Ascending aorta (tissue), 2 donors: ENCODE data around the gene HIPK2. TPM values are rescaled to one million over a fixed set of nuclear protein-coding genes. Genes with fewer than 3 reads are reported as not detected.

Source experiments
- DNase-seq, 2 donors: peaks; one replicate each; pipeline ENCODE4 v3.0.0-alpha.2; 2019; ENCODE audit warnings: low spot score in 2 of 2
- H3K27ac ChIP-seq, 2 donors: fragments of 200-600 bp; sonication (generic); one replicate each; pipeline ENCODE4 v1.5.1; 2016 to 2017; ENCODE audit warnings: mild to moderate bottlenecking in 1 of 2
- H3K27me3 ChIP-seq: fragments of 200-600 bp; sonication (generic); one replicate; pipeline ENCODE4 v1.5.1; 2017
- H3K36me3 ChIP-seq, 2 donors: fragments of 200-600 bp; sonication (generic); one replicate each; pipeline ENCODE4 v1.5.1; 2016
- H3K4me1 ChIP-seq, 2 donors: fragments of 200-600 bp; sonication (generic); one replicate each; pipeline ENCODE4 v1.5.1; 2016 to 2017; ENCODE audit warnings: mild to moderate bottlenecking in 1 of 2
- H3K4me3 ChIP-seq, 2 donors: fragments of 200-600 bp; sonication (generic); one replicate each; pipeline ENCODE4 v1.5.1; 2016 to 2017; ENCODE audit warnings: mild to moderate bottlenecking in 1 of 2
- H3K9me3 ChIP-seq, 2 donors: fragments of 200-600 bp; sonication (generic); one replicate each; pipeline ENCODE4 v1.5.1; 2016
- intact Hi-C: fragments of 100-400 bp; cut with DNase I; formaldehyde crosslinking; loops from one replicate; pipeline ENCODE4 v1.15.1; 2023
- total RNA-seq: library from RNA; depleted of rRNA; stranded (reverse); fragments of >200 nt; gene quantifications from one replicate; pipeline ENCODE4 v1.1.0, GENCODE V29; 2016
- TF ChIP-seq, protein P1 (sequence below), 3 experiments: fragments of 200-600 bp in 2 of 3; fragments of 450-650 bp in 1 of 3; sonication (generic) in 2 of 3; IDR thresholded peaks; one replicate each; pipeline ENCODE4 v1.5.1; 2016 to 2019; ENCODE audit warnings: antibody characterized with exemption in 3 of 3, mild to moderate bottlenecking in 1 of 3, moderate library complexity in 1 of 3

Gene HIPK2
- total RNA-seq, 1 donor from 2014 or later = 53.9 TPM

DNA sequence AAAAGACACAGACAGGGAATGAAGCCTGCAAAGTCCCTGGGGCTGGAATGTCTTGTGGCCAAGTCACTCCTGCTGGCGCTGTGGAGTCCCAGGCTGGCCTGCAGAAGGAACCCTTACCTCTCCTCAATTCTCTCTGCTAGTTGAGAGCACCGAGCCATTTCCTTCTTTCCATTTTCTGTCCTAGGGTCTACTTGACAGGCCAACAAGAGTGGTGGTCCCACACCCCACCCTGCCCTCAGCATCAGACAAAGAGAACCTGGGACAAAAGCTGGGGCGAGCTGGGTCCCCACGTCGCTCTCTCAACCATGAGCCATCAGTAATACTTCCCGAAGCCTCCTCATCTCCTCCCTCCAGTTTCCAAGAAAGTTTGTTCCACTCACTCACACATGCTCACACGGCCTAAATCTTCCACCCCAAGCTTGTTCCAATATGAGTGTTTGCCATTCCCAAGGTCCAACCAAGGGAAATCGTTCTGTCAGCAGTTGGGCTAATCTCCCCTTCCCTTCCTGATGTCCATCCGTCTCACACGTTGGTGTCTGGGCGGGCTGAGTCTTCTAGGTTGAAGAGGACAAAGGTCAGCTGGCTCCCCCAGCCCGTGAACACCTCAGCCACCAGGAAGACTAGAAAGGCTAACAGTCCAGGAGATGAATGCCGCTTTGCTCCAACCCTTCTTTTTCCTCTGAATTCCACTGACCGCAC lies 210.0 kb downstream of the HIPK2 start:
- TF ChIP-seq, protein P1, sequence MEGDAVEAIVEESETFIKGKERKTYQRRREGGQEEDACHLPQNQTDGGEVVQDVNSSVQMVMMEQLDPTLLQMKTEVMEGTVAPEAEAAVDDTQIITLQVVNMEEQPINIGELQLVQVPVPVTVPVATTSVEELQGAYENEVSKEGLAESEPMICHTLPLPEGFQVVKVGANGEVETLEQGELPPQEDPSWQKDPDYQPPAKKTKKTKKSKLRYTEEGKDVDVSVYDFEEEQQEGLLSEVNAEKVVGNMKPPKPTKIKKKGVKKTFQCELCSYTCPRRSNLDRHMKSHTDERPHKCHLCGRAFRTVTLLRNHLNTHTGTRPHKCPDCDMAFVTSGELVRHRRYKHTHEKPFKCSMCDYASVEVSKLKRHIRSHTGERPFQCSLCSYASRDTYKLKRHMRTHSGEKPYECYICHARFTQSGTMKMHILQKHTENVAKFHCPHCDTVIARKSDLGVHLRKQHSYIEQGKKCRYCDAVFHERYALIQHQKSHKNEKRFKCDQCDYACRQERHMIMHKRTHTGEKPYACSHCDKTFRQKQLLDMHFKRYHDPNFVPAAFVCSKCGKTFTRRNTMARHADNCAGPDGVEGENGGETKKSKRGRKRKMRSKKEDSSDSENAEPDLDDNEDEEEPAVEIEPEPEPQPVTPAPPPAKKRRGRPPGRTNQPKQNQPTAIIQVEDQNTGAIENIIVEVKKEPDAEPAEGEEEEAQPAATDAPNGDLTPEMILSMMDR (IDR thresholded peaks at IDR 0.05) = no peak
- H3K27me3 ChIP-seq = no peaks in the 10 kb centered on the region
- no peak overlapping the region for H3K27ac ChIP-seq
- no peaks in the 10 kb centered on the region for H3K4me1 ChIP-seq
- no peak overlapping the region for H3K4me3 ChIP-seq
- intact Hi-C loops = loop anchor here (1.0 kb wide), 1 partner anchor 32 kb away; no protein-coding TSS in a partner anchor
- no peaks in the 10 kb centered on the region for H3K9me3 ChIP-seq
- peaks cover 7 to 27% of the 10 kb centered on the region in 2 donors for H3K36me3 ChIP-seq
- peak in 1 of 2 donors; percentile 58 for DNase-seq

DNA sequence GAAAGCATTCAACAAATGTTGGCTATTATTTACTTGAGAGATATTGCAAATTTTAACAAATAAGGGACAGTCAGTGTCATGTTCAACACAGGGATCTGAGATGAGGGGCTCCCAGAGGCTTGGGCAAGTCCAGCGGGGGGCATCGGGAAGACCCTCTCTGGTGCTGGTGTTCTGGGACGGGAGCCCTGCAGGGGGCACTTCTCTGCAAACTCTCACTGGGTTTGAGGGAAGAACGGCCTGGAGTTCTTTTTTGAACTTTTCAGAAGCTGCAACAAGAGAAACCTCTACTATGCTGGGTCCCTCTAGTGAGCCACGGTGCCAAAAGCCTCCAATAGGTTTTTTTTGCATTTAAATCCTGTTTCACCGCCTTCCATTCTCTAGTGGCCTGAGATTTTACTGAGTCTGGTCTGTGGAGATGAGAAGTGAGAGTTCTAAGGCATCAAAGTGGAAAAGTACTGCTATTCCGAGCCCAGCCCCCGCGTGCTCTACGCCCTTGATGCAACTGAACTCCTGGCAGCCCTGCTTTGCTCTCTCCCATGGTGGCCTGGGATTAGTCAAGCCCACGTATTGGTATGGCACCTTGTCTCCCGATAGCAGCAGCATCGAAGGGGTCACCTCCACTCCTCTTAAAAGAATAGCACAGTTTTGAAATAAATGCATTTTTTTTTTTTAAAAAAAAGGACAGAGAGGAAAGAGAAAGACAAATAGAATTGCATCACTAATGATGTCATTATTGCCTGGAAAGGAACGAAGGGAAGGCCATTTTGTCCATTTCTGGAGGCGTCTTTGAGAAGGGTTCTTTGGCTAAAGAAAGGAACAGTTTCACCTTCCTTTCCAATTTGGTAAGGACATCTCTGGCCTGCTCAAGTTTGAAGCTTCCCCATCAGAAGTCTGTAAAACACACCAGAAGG lies 210.8 kb downstream of the HIPK2 start:
- peak in 1 of 2 donors; percentile 24 for DNase-seq

DNA sequence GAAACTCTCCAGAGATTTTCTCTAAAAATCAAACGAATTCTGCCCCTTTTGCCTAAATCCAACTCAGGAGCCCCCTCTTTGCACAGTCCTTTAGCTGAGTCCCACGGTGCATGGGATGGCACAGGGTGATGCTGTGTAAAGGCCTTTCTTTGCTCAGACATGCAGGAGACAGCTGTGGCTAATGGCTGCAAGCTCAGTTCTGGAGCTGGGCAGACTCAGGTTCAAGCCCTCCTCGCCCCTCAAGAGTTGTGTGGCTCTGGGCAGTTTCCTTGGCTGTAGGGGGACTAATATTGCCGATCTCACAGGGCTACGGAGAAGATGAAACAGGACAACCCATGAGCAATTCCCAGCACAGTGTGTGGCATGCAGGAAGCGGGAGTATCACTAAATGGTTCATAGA lies 211.7 kb downstream of the HIPK2 start:
- Histone ChIP-seq H3K4me3 (no peak overlapping the region), H3K36me3 (peaks cover under 1 to 16% of the 10 kb centered on the region in 2 donors), H3K27me3 (no peaks in the 10 kb centered on the region), H3K9me3 (no peaks in the 10 kb centered on the region), H3K27ac (no peak overlapping the region), H3K4me1 (no peaks in the 10 kb centered on the region)
- DNase-seq = peak in 1 of 2 donors; percentile 46
- intact Hi-C loops = no loop called here
- TF ChIP-seq, protein P1 (IDR thresholded peaks at IDR 0.05) = no peak

More for the DNA sequence above, 210.8 kb downstream of the HIPK2 start:
- intact Hi-C loops = no loop called here
- Histone ChIP-seq H3K4me3 (no peak overlapping the region), H3K36me3 (peaks cover 6 to 21% of the 10 kb centered on the region in 2 donors), H3K4me1 (no peaks in the 10 kb centered on the region), H3K27me3 (no peaks in the 10 kb centered on the region), H3K9me3 (no peaks in the 10 kb centered on the region), H3K27ac (no peak overlapping the region)
- TF ChIP-seq, protein P1 (IDR thresholded peaks at IDR 0.05) = no peak

DNA sequence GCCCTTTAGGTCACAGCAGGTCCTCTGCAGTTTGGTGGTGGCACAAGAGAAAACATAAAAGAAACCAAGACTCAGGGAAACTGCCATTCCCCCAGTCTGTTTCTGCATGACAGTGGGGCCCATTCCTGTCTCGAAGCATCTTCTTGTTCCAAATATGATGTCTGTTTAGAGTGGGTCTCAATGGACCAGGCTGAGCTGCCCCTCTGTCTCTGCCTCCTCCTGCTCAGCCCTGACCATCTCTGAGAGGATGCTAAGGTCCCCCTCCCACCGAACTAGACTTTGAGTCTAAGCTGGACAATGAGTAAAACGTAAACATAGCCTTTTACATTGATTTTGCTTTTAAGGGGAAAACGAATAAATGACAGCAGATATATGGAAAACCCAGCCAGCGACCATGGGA lies 213.9 kb downstream of the HIPK2 start:
- peaks cover 0 to 12% of the 10 kb centered on the region in 2 donors for H3K36me3 ChIP-seq
- TF ChIP-seq, protein P1 (IDR thresholded peaks at IDR 0.05) = no peak
- no peaks in the 10 kb centered on the region for H3K27me3 ChIP-seq
- intact Hi-C loops = no loop called here
- H3K4me1 ChIP-seq = no peaks in the 10 kb centered on the region
- peak in 1 of 2 donors; percentile 24 for DNase-seq
- H3K4me3 ChIP-seq = no peak overlapping the region
- no peak overlapping the region for H3K27ac ChIP-seq
- no peaks in the 10 kb centered on the region for H3K9me3 ChIP-seq

DNA sequence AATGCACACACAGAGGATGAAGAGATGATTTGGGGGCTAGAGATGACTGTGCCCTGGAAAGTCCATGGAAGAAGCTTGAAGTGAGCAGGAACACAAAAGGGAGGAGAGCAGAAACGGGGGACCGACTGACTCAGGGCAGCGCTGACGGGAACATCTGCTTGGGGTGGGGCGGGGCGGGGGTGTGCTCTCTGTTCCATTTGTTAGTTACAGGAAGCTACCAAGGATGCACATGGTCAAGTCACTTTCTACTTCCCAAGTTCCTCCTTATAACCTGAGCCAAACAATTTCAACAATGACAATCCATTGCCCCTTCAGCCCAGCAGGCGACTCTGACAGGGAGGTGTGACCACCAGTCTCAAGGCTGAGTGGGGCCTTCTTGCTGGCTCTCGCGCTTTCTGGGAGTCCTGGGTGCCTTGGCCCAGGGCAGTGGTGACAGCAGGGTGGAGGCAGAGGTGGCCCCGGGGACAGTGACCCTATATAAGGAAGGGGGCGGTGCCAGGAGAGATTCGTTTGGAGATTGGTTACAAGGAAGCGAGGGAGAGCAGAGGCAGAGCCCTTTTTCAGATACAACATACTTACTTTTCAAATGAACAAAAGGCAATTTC lies 214.7 kb downstream of the HIPK2 start:
- TF ChIP-seq, protein P1 (IDR thresholded peaks at IDR 0.05) = no peak
- intact Hi-C loops = no loop called here
- peaks cover 0 to 9% of the 10 kb centered on the region in 2 donors for H3K36me3 ChIP-seq
- H3K27ac ChIP-seq = no peak overlapping the region
- DNase-seq = peak in 1 of 2 donors; percentile 34
- H3K9me3 ChIP-seq = no peaks in the 10 kb centered on the region
- H3K4me1 ChIP-seq = no peaks in the 10 kb centered on the region
- no peaks in the 10 kb centered on the region for H3K27me3 ChIP-seq
- H3K4me3 ChIP-seq = no peak overlapping the region
